Measurements from ENCODE around the gene RFESD. TPM values are rescaled to one million over a fixed set of nuclear protein-coding genes. Genes with fewer than 3 reads are reported as not detected.
"Not testable (repeated sequence)": the region's sequence is repeated elsewhere in the genome, so short reads cannot be mapped to it uniquely, and the experiment has no call there.

Gene RFESD
- total RNA-seq, 4 donors from 2014 or later, result 0.89 to 2.9 (median 1.6) TPM

DNA sequence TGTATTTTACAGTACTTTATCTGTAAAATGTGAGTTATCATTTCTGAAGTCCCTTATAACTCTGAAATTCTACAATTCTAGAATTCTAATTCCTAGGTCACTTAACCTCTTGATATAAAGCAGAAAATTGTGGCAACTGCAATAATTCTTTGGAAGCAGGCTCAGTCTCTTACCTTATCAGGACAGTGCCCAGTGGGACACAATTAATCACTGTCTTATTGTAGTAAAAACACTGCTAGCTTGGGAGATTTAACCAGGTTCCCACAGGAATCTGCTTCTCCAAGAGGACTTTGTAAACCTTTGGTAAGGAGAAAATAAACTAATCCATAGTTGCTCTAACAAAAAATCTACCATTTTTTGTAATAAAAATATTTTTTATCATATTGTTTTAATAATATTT, 54.5 kb downstream of the RFESD start:
- Histone ChIP-seq H3K36me3 (no peaks in the 10 kb centered on the region), H3K4me3 (no peak overlapping the region), H3K27ac (no peak overlapping the region), H3K27me3 (no peaks in the 10 kb centered on the region), H3K4me1 (no peaks in the 10 kb centered on the region), H3K9me3 (no peaks in the 10 kb centered on the region)
- in situ Hi-C loops (cut with MboI; ENCODE audit: low sequenced_read_pairs in 4 of 4), result no loop called here
- intact Hi-C loops (cut with DNase I; ENCODE audit: low total_unique reads), result no loop called here
- no peak for ATAC-seq
- TF ChIP-seq, protein P1, sequence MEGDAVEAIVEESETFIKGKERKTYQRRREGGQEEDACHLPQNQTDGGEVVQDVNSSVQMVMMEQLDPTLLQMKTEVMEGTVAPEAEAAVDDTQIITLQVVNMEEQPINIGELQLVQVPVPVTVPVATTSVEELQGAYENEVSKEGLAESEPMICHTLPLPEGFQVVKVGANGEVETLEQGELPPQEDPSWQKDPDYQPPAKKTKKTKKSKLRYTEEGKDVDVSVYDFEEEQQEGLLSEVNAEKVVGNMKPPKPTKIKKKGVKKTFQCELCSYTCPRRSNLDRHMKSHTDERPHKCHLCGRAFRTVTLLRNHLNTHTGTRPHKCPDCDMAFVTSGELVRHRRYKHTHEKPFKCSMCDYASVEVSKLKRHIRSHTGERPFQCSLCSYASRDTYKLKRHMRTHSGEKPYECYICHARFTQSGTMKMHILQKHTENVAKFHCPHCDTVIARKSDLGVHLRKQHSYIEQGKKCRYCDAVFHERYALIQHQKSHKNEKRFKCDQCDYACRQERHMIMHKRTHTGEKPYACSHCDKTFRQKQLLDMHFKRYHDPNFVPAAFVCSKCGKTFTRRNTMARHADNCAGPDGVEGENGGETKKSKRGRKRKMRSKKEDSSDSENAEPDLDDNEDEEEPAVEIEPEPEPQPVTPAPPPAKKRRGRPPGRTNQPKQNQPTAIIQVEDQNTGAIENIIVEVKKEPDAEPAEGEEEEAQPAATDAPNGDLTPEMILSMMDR (IDR thresholded peaks at IDR 0.05 in 4 of 5, conservative IDR thresholded peaks at IDR 0.05 in 1 of 5), result no peak
- no peak for TF ChIP-seq POLR2A (IDR thresholded peaks at IDR 0.05)
- no peak for DNase-seq

DNA sequence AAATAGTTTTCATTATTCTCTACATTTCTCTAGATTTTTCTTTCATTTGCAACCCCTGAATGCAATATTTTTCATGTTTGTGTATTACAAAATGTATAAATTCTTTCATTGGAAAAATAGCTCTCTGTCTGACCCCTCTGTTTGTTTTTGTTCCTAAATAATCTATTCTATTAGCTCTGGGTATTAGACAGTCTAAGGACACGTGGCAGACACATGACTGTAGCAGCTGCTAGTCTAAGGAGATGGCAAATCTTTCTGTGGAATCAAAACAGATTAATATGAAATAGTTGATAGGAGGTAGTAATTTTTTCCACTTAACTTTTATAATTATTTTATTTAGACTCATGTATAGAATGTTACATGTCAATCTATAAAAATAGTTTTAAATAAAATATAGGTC, 57.6 kb downstream of the RFESD start:
- no peak for TF ChIP-seq POLR2A (IDR thresholded peaks at IDR 0.05)
- TF ChIP-seq, protein P1 (IDR thresholded peaks at IDR 0.05 in 4 of 5, conservative IDR thresholded peaks at IDR 0.05 in 1 of 5), result no peak
- in situ Hi-C loops (cut with MboI; ENCODE audit: low sequenced_read_pairs in 4 of 4), result no loop called here

DNA sequence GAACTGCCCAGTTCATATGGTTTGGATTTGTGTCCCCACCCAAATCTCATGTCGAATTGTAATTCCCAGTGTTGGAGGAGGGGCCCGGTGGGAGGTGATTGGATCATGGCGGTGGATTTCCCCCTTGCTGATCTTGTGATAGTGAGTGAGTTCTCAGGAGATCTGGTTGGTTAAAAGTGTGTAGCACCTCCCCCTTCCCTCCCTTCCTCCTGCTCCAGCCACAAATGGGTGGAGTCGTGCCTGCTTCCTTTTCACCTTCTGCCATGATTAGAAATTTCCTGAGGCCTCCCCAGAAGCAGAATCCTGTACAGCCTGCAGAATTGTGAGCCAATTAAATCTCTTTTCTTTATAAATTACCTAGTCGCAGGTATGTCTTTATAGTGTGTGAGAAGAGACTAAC, 59.6 kb downstream of the RFESD start:
- H3K9me3 ChIP-seq; ATAC-seq; H3K27ac ChIP-seq; H3K27me3 ChIP-seq; DNase-seq; in situ Hi-C loops (cut with MboI; ENCODE audit: low sequenced_read_pairs in 4 of 4); H3K36me3 ChIP-seq; intact Hi-C loops (cut with DNase I; ENCODE audit: low total_unique reads); H3K4me3 ChIP-seq: not testable (repeated sequence)
- H3K4me1 ChIP-seq, result peaks cover 6 to 13% of the 10 kb centered on the region in 2 donors

More for the DNA sequence above, 57.6 kb downstream of the RFESD start:
- H3K36me3 ChIP-seq, result no peaks in the 10 kb centered on the region
- no peaks in the 10 kb centered on the region for H3K4me1 ChIP-seq
- H3K9me3 ChIP-seq, result no peaks in the 10 kb centered on the region
- no peak overlapping the region for H3K4me3 ChIP-seq
- ATAC-seq (no peak), DNase-seq (no peak)
- H3K27ac ChIP-seq, result no peak overlapping the region
- intact Hi-C loops (cut with DNase I; ENCODE audit: low total_unique reads), result no loop called here
- no peaks in the 10 kb centered on the region for H3K27me3 ChIP-seq

DNA sequence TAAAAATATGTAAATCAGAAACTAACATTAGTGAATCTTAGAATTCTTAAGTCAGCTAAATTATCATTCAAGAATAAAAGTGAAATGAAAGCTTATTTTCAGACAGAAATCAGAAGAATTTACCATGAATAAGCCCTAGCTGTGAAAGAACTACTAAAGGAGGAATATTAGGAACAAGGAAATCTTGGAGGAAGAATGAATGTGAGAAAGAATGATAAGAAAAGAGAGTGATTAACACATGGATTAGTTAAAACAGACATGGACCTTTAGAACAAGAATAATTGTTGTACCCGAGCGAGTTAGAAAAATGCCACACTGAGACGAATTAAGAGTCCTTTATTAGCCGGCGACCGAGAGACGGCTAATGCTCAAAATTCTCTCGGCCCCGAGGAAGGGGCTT, 60.5 kb downstream of the RFESD start:
- Histone ChIP-seq H3K36me3 (no peaks in the 10 kb centered on the region), H3K27ac (no peak overlapping the region), H3K4me1 (peaks cover 6 to 13% of the 10 kb centered on the region in 2 donors), H3K4me3 (no peak overlapping the region), H3K27me3 (no peaks in the 10 kb centered on the region), H3K9me3 (no peaks in the 10 kb centered on the region)
- TF ChIP-seq, protein P1 (IDR thresholded peaks at IDR 0.05 in 4 of 5, conservative IDR thresholded peaks at IDR 0.05 in 1 of 5), result no peak
- no peak for TF ChIP-seq POLR2A (IDR thresholded peaks at IDR 0.05)
- ATAC-seq, result no peak
- intact Hi-C loops (cut with DNase I; ENCODE audit: low total_unique reads) (no loop called here), in situ Hi-C loops (cut with MboI; ENCODE audit: low sequenced_read_pairs in 4 of 4) (no loop called here)
- no peak for DNase-seq

Other genes with a start within 250 kb of the RFESD start
- 10 to 100 TPM; 40.6 to 54.4 (median 43.4) TPM for gene SKIC3, start 91.8 kb upstream of the RFESD start, total RNA-seq
- gene ARSK, start 91.7 kb upstream of the RFESD start, total RNA-seq, result 1 to 10 TPM; 2.3 to 4.3 (median 2.8) TPM
- gene GPR150, start 26.7 kb upstream of the RFESD start, total RNA-seq, result under 1 TPM in 3 of 4 donors, not detected in 1; 0.29 to 0.59 (median 0.29) TPM
- gene SPATA9, start 36.2 kb downstream of the RFESD start, total RNA-seq, result under 1 TPM in 1 of 4 donors, not detected in 3; 0.76 TPM
- gene RHOBTB3, start 84.6 kb downstream of the RFESD start, total RNA-seq, result 100 to 1,000 TPM in 1 of 4 donors, 10 to 100 TPM in 3; 40.1 to 134 (median 86.9) TPM
- 1,000 to 10,000 TPM; 1,042 to 2,721 (median 1,859) TPM for gene GLRX, start 175.9 kb downstream of the RFESD start, total RNA-seq

Data from gastrocnemius medialis (tissue), 4 donors.